GM12878 (cell line): Measurements from ENCODE around the gene STPG4. TPM values are rescaled to one million over a fixed set of nuclear protein-coding genes. Genes with fewer than 3 reads are reported as not detected.
A peak's percentile ranks its signal among the peaks of the same experiment; 100 is the strongest.

Experiments
- BCLAF1 ChIP-seq: fragments of 450-650 bp; IDR thresholded peaks from 2 replicates; pipeline ENCODE4 v1.6.1; 2017; ENCODE audit warnings: antibody characterized with exemption, mild to moderate bottlenecking, moderate library complexity
- EGR1 ChIP-seq, 2 experiments: IDR thresholded peaks; 1 replicate in 1 of 2; 2 replicates in 1 of 2; pipeline ENCODE4 v1.6.1; 2011 to 2012; ENCODE audit warnings: low read depth in 2 of 2, low read length in 2 of 2, borderline replicate concordance in 1 of 2, mild to moderate bottlenecking in 1 of 2, moderate library complexity in 1 of 2
- ETV6 ChIP-seq, 2 experiments: fragments of 450-650 bp in 1 of 2; IDR thresholded peaks in 1 of 2; conservative IDR thresholded peaks in 1 of 2; 2 replicates each; pipeline ENCODE4 v1.6.1; 2014; ENCODE audit warnings: antibody characterized with exemption in 1 of 2, borderline replicate concordance in 1 of 2, low read depth in 1 of 2, mild to moderate bottlenecking in 1 of 2, moderate library complexity in 1 of 2
- FOXK2 ChIP-seq: fragments of 450-650 bp; IDR thresholded peaks from 2 replicates; pipeline ENCODE4 v1.6.1; 2017; ENCODE audit warnings: mild to moderate bottlenecking, moderate library complexity
- HCFC1 ChIP-seq: fragments of 150-350 bp; IDR thresholded peaks from 2 replicates; pipeline ENCODE4 v1.6.1; 2014; ENCODE audit warnings: low read length
- IKZF1 ChIP-seq: fragments of 450-650 bp; conservative IDR thresholded peaks from 2 replicates; pipeline ENCODE4 v1.6.1; 2017; ENCODE audit warnings: antibody characterized with exemption, mild to moderate bottlenecking
- LARP7 ChIP-seq: fragments of 450-650 bp; IDR thresholded peaks from 2 replicates; pipeline ENCODE4 v1.6.1; 2017; ENCODE audit warnings: mild to moderate bottlenecking
- MLLT1 ChIP-seq: fragments of 450-650 bp; IDR thresholded peaks from 2 replicates; pipeline ENCODE4 v1.6.1; 2016; ENCODE audit warnings: mild to moderate bottlenecking
- MTA3 ChIP-seq: IDR thresholded peaks from 2 replicates; pipeline ENCODE4 v1.6.1; 2012; ENCODE audit warnings: low read length, inconsistent platforms, borderline replicate concordance
- MXI1 ChIP-seq: fragments of 150-350 bp; IDR thresholded peaks from 2 replicates; pipeline ENCODE4 v1.6.1; 2011; ENCODE audit warnings: low read depth, mild to moderate bottlenecking, inconsistent platforms, low read length, improper control_type of control experiment
- NKRF ChIP-seq: fragments of 450-650 bp; conservative IDR thresholded peaks from 2 replicates; pipeline ENCODE4 v1.6.1; 2017; ENCODE audit warnings: mild to moderate bottlenecking, moderate library complexity
- POLR2AphosphoS5 ChIP-seq: IDR thresholded peaks from 2 replicates; pipeline ENCODE4 v1.6.1; 2011; ENCODE audit warnings: mild to moderate bottlenecking, low read length, inconsistent platforms
- RUNX3 ChIP-seq: IDR thresholded peaks from 2 replicates; pipeline ENCODE4 v1.6.1; 2012; ENCODE audit warnings: low read length, inconsistent platforms
- SIN3A ChIP-seq: IDR thresholded peaks from 2 replicates; pipeline ENCODE4 v1.6.1; 2012; ENCODE audit warnings: low read depth, low read length, improper control_type of control experiment
- SPI1 ChIP-seq: IDR thresholded peaks from 2 replicates; pipeline ENCODE4 v1.6.1; 2011; ENCODE audit warnings: low read depth, mild to moderate bottlenecking, low read length, moderate library complexity, borderline replicate concordance; ENCODE audit not compliant: insufficient read depth
- TCF7 ChIP-seq: IDR thresholded peaks from 2 replicates; pipeline ENCODE4 v1.6.1; 2014; ENCODE audit warnings: antibody characterized with exemption, borderline replicate concordance
- WRNIP1 ChIP-seq: IDR thresholded peaks from 2 replicates; pipeline ENCODE4 v1.6.1; 2011; ENCODE audit warnings: low read depth, low read length, improper control_type of control experiment, borderline replicate concordance
- polyA plus RNA-seq, 11 experiments: library from polyadenylated mRNA; depleted of rRNA in 4 of 11; unstranded in 6 of 11; stranded (reverse) in 5 of 11; fragments of >200 nt; fragmentation: Nextera tagmentation in 4 of 11; fragmentation: Illumina TruSeq in 1 of 11; extraction: Ambion mirVana in 4 of 11; extraction: Trizol in 1 of 11; gene quantifications; 1 replicate in 1 of 11; 2 replicates in 10 of 11; pipeline versions ENCODE4 v1.2.1 to v1.2.3, GENCODE V29; 2011 to 2016; ENCODE audit warnings: inconsistent platforms in 2 of 11, missing spikeins in 2 of 11, low read depth in 1 of 11
- total RNA-seq, 4 experiments: library from RNA; depleted of rRNA in 3 of 4; stranded (reverse); fragments of >200 nt in 3 of 4; fragmentation: Illumina TruSeq in 1 of 4; extraction: Trizol in 1 of 4; gene quantifications; 2 replicates each; pipeline versions ENCODE4 v1.2.1 to v1.2.3, GENCODE V29; 2013 to 2021

Gene STPG4
- total and polyA plus RNA-seq, 10 of the 15 experiments (the other 5 are each of a cell fraction or from before 2014, with no cell fraction given): 0.10 to 0.29 (median 0.19) TPM; not detected in 3

DNA sequence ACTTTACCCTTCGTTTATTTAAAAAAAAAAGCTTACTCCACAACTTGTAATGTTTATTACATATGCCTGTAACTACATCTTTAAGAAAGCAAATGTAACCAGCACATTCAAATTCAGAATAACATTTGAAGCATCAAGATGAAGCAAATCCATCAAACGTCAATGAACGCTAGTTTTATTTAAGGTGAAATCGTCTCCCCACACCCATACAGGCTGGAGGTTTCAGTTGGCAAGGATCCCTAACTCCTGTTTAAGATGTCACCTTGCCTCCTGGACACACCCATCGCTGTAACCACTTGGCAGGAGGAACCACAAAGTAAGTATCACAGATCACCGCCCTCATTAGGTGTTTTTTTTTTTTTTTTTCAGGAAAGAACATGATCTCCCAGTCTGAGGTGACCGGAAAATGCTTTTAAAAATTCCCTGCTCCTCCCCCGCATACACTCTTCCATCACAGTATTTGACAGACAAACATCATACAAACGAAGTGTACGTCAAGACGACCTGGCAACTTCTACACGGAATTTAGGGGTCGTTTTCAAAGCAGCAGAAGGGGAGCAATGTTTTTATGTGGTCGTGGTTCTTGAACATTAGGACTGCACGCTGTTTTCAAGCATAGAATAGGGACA, 19.7 kb upstream of the STPG4 start (continued):
- TF ChIP-seq BCLAF1 (no peak), TCF7 (no peak), HCFC1 (no peak), SPI1 (no peak), MTA3 (no peak), RUNX3 (peak; percentile 57), FOXK2 (no peak), ETV6 (conservative IDR thresholded peaks at IDR 0.05 in 1 of 2, IDR thresholded peaks at IDR 0.05 in 1 of 2; ENCODE audit: borderline replicate concordance in 1 of 2, low read depth in 1 of 2) (no peak), EGR1 (IDR thresholded peaks at IDR 0.05; ENCODE audit: borderline replicate concordance in 1 of 2, low read depth in 2 of 2, low read length in 2 of 2) (no peak), IKZF1 (no peak), SIN3A (no peak; the same call in 1 of the 2 replicates), MLLT1 (0 out of 2 replicates have a peak, but pooled peaks have one; percentile 49), NKRF (0 out of 2 replicates have a peak, but pooled peaks have one; percentile 17), WRNIP1 (no peak), POLR2AphosphoS5 (peak; percentile 82; the same call in 1 of the 2 replicates), MXI1 (no peak), LARP7 (no peak)
